GM12875 (cell line): ENCODE measurements around the gene RBP2.

ENCODE experiments used
- H3K4me3 ChIP-seq: one replicate; pipeline ENCODE4 v1.5.1; 2011; ENCODE audit warnings: low read depth, low read length, control low read depth
- CTCF ChIP-seq: IDR thresholded peaks from 2 replicates; pipeline ENCODE4 v1.5.1; 2011; ENCODE audit warnings: low read depth, mild to moderate bottlenecking, control low read depth, inconsistent platforms, low read length, moderate library complexity, borderline replicate concordance; ENCODE audit not compliant: insufficient read depth

The RBP2 gene

DNA sequence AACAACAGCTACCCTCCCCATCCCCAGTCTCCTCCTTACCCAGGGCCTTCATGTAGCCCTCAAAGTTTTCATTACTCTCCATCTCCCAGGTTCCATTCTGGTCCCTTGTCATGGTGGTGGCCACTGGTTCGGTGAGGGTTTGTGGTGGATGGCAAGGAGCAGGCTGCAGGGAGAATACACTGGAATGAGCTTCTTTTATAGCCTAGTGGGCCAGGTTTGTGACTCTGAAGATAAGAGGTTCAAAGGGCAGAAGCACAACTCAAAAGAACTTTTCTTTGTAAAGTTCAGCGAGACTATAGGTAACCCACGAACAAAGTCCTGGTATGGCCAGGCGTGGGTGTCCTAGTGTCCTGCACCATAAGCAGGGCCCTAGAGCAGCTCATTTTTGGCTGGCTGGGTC is at the start of gene RBP2:
RBP2 (minus strand) TSS at position 169 of the 400 bp plus-strand sequence; CDS start at position 112, 57 bp downstream.
- H3K4me3 ChIP-seq: no peak within 1 kb of the TSS
- no peak for TF ChIP-seq CTCF

GRCh38 chr3:139524841-139525636 is 48.7 kb upstream of the RBP2 start:
- TF ChIP-seq CTCF: no peak
- H3K4me3 ChIP-seq: no peak overlapping the region

GRCh38 chr3:139523718-139524117 is 47.4 kb upstream of the RBP2 start:
- H3K4me3 ChIP-seq: no peak overlapping the region
- TF ChIP-seq CTCF: no peak

DNA sequence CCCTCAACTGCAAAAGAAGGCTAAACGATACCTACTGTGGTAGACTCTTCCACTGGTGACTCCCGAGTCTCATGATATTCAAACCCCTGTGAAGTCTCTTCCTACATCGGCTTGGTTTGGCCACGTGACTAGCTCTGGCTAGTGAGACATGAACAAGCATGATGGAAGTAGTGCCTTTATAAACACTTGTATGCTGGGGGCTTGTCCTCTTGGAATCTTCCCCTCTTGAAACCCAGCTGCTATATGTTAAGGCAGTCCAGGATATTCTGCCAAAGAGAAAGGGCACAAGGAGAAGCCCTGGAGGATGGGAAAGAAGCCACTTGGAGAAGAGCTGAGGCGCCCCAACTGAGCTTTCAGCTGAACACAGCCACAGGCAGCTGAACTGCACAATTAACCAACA is 46.9 kb upstream of the RBP2 start:
- no peak overlapping the region for H3K4me3 ChIP-seq
- TF ChIP-seq CTCF: no peak

DNA sequence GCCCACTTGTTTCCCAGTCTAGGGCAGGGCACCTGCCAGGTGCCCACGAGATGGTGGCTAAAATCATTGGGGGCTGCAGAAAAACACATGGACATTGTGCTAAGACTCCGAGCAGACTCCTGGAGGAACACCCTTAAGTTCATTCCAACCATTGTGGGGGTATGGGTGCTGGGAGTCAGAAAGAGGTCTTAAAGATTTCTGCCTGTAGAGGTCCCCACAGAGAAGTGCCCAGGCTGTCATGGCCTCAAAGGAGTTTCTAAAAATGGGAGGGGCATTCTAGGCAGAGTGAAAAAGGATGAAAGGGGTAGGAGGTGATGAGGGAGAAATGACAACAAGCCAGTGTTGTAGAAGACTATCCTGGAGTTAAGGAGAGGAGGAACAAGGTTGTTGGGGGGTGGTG is 46.1 kb upstream of the RBP2 start:
- H3K4me3 ChIP-seq: no peak overlapping the region
- TF ChIP-seq CTCF: no peak

DNA sequence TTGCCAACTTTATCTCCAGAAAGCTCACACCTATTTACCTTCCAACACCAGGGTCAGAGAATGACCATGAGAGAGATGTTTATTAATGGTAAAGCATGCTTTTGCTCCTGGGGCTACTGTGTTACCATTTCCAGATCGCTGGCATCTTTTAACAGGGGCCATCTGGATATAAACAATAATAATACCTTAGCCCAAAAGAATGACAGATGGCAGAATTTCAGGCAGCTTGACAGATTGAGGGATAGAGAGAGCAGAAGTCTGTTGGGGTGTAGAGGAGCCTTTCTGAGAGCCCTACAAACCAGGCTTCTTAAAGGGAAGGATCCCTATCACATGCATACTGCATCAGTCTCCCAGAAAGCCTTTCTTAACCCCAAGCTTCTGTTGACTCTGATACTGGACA is 45.5 kb upstream of the RBP2 start:
- no peak overlapping the region for H3K4me3 ChIP-seq
- TF ChIP-seq CTCF: no peak

- H3K4me3 ChIP-seq: no peak overlapping the region
- no peak for TF ChIP-seq CTCF
Measured at GRCh38 chr3:139521144-139521543, 44.8 kb upstream of the RBP2 start.
